Ishikawa (cell line): ENCODE data around the gene THEM5.

ENCODE experiments used
- CEBPB ChIP-seq: IDR thresholded peaks from 2 replicates; pipeline ENCODE4 v1.6.1; 2012
- CREB1 ChIP-seq: IDR thresholded peaks from 2 replicates; pipeline ENCODE4 v1.6.1; 2012; ENCODE audit warnings: low read depth
- EGR1 ChIP-seq: IDR thresholded peaks from 2 replicates; pipeline ENCODE4 v1.6.1; 2012
- EP300 ChIP-seq: IDR thresholded peaks from 2 replicates; pipeline ENCODE4 v1.6.1; 2012; ENCODE audit warnings: borderline replicate concordance
- FOXM1 ChIP-seq: IDR thresholded peaks from 2 replicates; pipeline ENCODE4 v1.6.1; 2012; ENCODE audit warnings: low read depth, borderline replicate concordance
- NFIC ChIP-seq: IDR thresholded peaks from 2 replicates; pipeline ENCODE4 v1.6.1; 2012
- RAD21 ChIP-seq: IDR thresholded peaks from 2 replicates; pipeline ENCODE4 v1.6.1; 2012; ENCODE audit warnings: low read depth
- REST ChIP-seq: IDR thresholded peaks from 2 replicates; pipeline ENCODE4 v1.6.1; 2012; ENCODE audit warnings: low read depth, mild to moderate bottlenecking
- TAF1 ChIP-seq: IDR thresholded peaks from 2 replicates; pipeline ENCODE4 v1.6.1; 2012; ENCODE audit warnings: low read depth, mild to moderate bottlenecking
- TCF12 ChIP-seq: IDR thresholded peaks from 2 replicates; pipeline ENCODE4 v1.6.1; 2012; ENCODE audit warnings: low read depth
- TEAD4 ChIP-seq: IDR thresholded peaks from 2 replicates; pipeline ENCODE4 v1.6.1; 2012
- USF1 ChIP-seq: IDR thresholded peaks from 2 replicates; pipeline ENCODE4 v1.6.1; 2012
- YY1 ChIP-seq: IDR thresholded peaks from 2 replicates; pipeline ENCODE4 v1.6.1; 2012; ENCODE audit warnings: low read depth
- ZBTB7A ChIP-seq: IDR thresholded peaks from 2 replicates; pipeline ENCODE4 v1.6.1; 2012; ENCODE audit warnings: low read depth
- TF ChIP-seq, protein P1 (sequence below): IDR thresholded peaks from 2 replicates; pipeline ENCODE4 v1.6.1; 2012

The THEM5 gene

GRCh38 chr1:151819227-151819835, 34.2 kb downstream of the THEM5 start:
- TF ChIP-seq TAF1 (no peak), FOXM1 (no peak), USF1 (no peak), ZBTB7A (no peak), RAD21 (no peak), YY1 (no peak), CEBPB (no peak), TEAD4 (no peak), REST (no peak), EP300 (no peak), EGR1 (no peak), TCF12 (no peak), CREB1 (no peak), NFIC (no peak)
- TF ChIP-seq, protein P1, sequence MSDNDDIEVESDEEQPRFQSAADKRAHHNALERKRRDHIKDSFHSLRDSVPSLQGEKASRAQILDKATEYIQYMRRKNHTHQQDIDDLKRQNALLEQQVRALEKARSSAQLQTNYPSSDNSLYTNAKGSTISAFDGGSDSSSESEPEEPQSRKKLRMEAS, result no peak

- TF ChIP-seq EGR1, result no peak
- TF ChIP-seq REST, result no peak
- no peak for TF ChIP-seq CEBPB
- TF ChIP-seq ZBTB7A, result no peak
- TF ChIP-seq EP300, result no peak
- TF ChIP-seq FOXM1, result no peak
- no peak for TF ChIP-seq TEAD4
- no peak for TF ChIP-seq RAD21
- TF ChIP-seq NFIC, result no peak
- TF ChIP-seq CREB1, result no peak
- TF ChIP-seq, protein P1, result no peak
- TF ChIP-seq USF1, result no peak
Measured at GRCh38 chr1:151817353-151817730, 36.2 kb downstream of the THEM5 start.

DNA sequence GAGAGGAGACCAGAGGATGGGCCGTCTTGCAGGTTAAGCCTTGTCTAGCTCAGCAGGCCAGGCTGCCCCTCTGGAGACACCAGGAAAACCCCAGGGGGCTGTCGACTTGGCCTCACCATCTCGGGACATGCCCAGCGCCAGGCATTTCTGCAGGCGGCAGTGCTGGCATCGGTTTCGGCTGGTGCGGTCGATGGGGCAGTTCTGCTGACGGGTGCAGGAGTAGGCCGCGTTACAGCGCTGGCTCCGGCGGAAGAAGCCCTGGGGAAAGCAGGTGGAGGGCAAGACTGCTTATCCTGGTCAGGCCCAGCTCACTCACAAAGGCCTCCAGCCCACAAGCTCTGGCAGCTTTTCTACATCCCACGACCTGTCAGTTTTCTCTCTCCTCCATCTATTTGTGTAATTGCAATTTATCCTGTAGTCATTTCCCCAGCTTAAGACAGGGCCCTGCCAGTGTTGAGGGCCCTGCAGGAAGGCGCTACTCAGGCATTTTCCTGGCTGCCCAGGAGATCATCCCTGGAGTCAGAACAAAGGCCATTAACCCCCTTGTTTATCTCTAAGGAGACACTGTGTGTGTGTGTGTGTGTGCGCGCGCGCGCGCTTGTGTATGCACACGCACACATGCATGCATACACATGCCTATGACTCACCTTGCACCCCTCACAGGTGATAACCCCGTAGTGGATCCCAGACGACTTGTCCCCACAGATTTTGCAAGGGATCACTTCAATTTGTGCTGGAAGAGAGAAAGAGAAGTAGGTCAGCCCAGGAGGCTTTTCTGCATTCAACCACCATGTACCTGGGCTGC, 36.8 kb downstream of the THEM5 start:
- no peak for TF ChIP-seq FOXM1

DNA sequence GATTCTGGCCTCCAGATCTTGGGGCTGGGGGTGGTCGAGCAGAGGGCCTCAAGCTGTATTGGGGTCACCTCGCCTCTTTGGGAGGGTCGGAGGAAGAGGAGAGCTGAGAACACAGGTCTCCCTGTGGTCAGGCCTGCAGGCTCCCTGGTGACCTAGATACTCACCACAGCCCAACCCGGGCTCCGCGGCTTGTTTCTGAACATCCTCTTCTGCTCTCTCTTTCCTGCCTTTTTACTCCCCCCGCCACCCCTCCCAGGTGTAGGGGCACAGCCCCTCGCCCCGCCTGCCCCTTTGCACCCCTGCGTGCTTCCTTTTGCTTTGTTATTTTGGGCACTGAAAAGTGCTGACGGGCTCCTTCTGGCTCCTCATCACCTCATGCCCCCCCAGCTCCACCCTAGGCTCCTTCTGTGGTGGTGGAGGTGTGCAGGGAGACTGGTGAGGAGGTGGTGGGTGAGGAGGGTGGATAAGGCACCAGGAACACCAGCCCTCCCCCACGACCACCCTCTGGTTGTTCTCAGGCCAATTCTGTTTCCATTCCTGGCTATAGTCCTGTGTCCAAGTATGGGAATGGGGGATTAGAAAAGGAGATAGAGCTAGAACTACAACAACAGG, 37.7 kb downstream of the THEM5 start:
- TF ChIP-seq RAD21, result no peak
- no peak for TF ChIP-seq REST
